ENCODE measurements around the gene IQCK. TPM values are rescaled to one million over a fixed set of nuclear protein-coding genes. Genes with fewer than 3 reads are reported as not detected.

Gene IQCK
- total and polyA plus RNA-seq, 5 donors = 5.1 to 8.3 (median 6.2) TPM

DNA sequence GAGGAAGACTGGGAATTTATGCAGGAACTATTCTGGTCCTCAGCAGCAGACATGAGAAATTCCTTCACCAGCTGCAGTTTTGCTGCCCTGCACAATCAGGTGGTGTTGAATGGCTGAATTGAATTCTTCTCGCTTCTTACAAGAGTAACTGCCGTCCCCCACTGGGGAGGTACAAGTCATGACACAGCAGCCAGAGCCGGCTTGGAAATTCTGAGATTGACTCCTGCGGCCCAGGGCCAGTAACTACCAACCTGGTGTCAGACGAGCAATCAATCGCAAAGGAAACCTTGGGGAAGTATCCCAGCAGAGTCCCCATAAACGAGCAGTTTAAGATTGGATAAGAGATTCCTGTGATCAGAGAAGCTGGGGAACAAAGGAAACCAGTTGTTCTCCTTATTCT is 30.8 kb upstream of the IQCK start:
- Histone ChIP-seq H3K9me3 (ENCODE audit: control insufficient read depth, low read length) (no peaks in the 10 kb centered on the region), H3K4me3 (ENCODE audit: low read length) (no peak overlapping the region), H3K27me3 (ENCODE audit: control insufficient read depth, insufficient read depth) (no peaks in the 10 kb centered on the region), H3K27ac (ENCODE audit: low read length) (no peak overlapping the region), H3K4me1 (ENCODE audit: control insufficient read depth, insufficient read depth, low read length) (peaks cover 4% of the 10 kb centered on the region)
- no peak for ATAC-seq
- DNase-seq = no peak
- 84% methylated on average over 7 of the region's 7 CpGs for WGBS
- intact Hi-C loops (cut with DNase I) = no loop called here

DNA sequence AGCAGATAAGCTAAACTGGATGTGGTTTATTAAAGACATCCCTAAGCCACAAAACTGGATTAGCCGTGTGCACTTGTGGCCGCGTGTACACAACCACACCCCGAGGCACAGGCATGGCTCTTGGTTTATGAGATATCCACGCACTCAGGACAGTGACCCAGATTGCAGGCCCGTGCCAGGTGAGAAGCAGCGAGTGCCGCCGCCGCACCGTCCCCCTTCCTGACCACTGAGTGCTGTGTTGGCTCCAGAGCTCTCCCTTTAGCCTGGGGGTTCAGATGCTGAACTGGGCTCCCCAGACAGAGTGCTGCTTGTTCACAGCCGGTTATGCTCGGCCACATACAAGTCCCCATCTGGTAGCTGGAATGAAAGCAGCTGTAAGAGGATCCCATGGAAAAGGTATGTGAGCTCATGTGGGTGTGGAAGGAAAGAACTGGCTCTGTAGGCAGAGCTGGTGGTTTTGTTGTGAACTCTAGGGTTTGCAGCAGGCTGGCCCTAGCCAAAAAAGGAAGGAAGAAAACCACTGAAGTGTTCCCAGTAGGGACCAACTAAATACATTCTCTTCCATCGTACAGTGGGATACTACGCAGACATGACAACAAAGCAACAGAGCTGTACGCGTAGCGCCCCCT is 29.6 kb upstream of the IQCK start:
- ATAC-seq = no peak
- intact Hi-C loops (cut with DNase I) = no loop called here

DNA sequence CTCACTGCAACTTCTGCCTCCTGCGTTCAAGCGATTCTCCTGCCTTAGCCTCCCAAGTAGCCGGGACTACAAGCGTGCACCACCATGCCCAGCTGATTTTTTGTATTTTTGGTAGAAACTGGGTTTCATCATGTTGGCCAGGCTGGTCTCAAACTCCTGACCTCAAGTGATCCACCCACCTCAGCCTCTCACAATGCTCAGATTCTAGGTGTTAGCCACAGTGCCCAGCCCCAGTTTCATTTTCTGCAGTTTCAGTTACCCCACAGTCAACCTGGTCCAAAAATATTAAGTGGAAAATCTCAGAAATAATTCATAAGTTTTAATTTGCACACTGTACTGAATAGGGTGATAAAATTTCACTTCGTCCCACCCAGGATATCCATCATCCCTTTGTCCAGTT is 28.7 kb upstream of the IQCK start:
- ATAC-seq (no peak), DNase-seq (no peak)
- WGBS = 97% methylated on average over 5 of the region's 5 CpGs
- Histone ChIP-seq H3K27me3 (ENCODE audit: control insufficient read depth, insufficient read depth) (no peaks in the 10 kb centered on the region), H3K27ac (ENCODE audit: low read length) (no peak overlapping the region), H3K4me3 (ENCODE audit: low read length) (no peak overlapping the region), H3K9me3 (ENCODE audit: control insufficient read depth, low read length) (no peaks in the 10 kb centered on the region), H3K4me1 (ENCODE audit: control insufficient read depth, insufficient read depth, low read length) (peaks cover 4% of the 10 kb centered on the region)
- intact Hi-C loops (cut with DNase I) = no loop called here

More for the DNA sequence above, 29.6 kb upstream of the IQCK start:
- H3K4me1 ChIP-seq (ENCODE audit: control insufficient read depth, insufficient read depth, low read length) = peaks cover 4% of the 10 kb centered on the region
- no peaks in the 10 kb centered on the region for H3K27me3 ChIP-seq (ENCODE audit: control insufficient read depth, insufficient read depth)
- no peaks in the 10 kb centered on the region for H3K9me3 ChIP-seq (ENCODE audit: control insufficient read depth, low read length)
- H3K27ac ChIP-seq (ENCODE audit: low read length) = no peak overlapping the region
- H3K4me3 ChIP-seq (ENCODE audit: low read length) = no peak overlapping the region
- WGBS = 93% methylated on average over 18 of the region's 18 CpGs
- no peak for DNase-seq

- Histone ChIP-seq H3K27me3 (ENCODE audit: control insufficient read depth, insufficient read depth) (no peaks in the 10 kb centered on the region), H3K27ac (ENCODE audit: low read length) (no peak overlapping the region), H3K4me3 (ENCODE audit: low read length) (no peak overlapping the region), H3K4me1 (ENCODE audit: control insufficient read depth, insufficient read depth, low read length) (peaks cover 4% of the 10 kb centered on the region), H3K9me3 (ENCODE audit: control insufficient read depth, low read length) (no peaks in the 10 kb centered on the region)
- intact Hi-C loops (cut with DNase I) = loop anchor here in 1 of 4 donors (10.0 kb wide), 1 partner anchor 45 kb away; no protein-coding TSS in a partner anchor
- WGBS = 60% methylated on average over 4 of the region's 4 CpGs
- DNase-seq = peak in 1 of 3 donors; percentile 64
- peak; percentile 54 to 70 for ATAC-seq
Observed at GRCh38 chr16:19690196-19690595, 27.9 kb upstream of the IQCK start.

DNA sequence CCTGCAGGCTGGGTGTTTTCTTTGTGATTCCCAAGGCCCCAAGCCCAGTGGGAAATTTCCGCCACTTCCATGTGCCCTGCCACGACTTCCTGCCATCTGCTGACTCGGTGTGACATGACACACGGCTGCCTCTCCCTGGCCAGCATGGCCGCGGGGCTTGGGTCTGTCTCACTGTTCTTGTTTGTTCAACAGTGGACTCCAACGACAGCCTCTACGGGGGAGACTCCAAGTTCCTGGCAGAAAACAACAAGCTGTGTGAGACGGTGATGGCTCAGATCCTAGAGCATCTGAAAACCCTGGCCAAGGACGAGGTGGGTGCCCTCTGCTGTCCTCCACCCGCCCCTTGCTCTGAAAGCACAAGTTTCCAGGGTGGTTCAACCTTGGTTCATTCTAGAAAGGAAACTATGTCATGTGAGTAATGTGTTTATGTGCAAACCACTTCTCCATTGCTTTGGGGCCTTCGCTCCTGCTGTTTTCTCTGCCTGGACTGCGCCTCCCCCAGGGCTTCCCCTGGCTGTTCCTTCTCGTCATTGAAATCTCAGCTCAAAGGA is 26.8 kb upstream of the IQCK start:
- intact Hi-C loops (cut with DNase I) = loop anchor here in 1 of 4 donors (10.0 kb wide), 1 partner anchor 46 kb away; no protein-coding TSS in a partner anchor
- Histone ChIP-seq H3K27me3 (ENCODE audit: control insufficient read depth, insufficient read depth) (no peaks in the 10 kb centered on the region), H3K4me1 (ENCODE audit: control insufficient read depth, insufficient read depth, low read length) (peaks cover 9% of the 10 kb centered on the region), H3K27ac (ENCODE audit: low read length) (peak overlapping the region; percentile 7), H3K4me3 (ENCODE audit: low read length) (no peak overlapping the region), H3K9me3 (ENCODE audit: control insufficient read depth, low read length) (no peaks in the 10 kb centered on the region)
- ATAC-seq (peak; percentile 10 to 52), DNase-seq (peak in 1 of 3 donors; percentile 67)
- 60% methylated on average over 14 of the region's 14 CpGs for WGBS

DNA sequence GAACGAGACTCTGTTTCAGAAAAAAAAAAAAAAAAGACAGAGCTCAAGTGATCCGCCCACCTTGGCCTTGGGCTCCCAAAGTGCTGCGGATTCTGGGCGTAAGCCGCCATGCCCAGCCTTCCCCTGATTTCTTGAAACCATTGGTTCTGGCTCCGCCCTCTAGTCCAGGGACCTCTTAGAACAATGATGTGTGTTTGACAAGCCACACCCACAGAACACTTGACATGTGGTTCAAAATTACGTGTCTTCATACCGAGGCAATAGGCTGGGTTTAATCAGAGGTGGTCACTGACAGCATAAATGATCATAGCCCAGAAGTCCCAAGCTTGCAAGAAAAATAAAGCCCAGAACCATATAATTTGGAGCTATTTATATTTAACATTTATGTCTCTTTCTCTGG is 23.1 kb upstream of the IQCK start:
- WGBS = 89% methylated on average over 8 of the region's 8 CpGs
- no peak for ATAC-seq
- no peak for DNase-seq
- Histone ChIP-seq H3K4me1 (ENCODE audit: control insufficient read depth, insufficient read depth, low read length) (peaks cover 22% of the 10 kb centered on the region), H3K4me3 (ENCODE audit: low read length) (no peak overlapping the region), H3K27me3 (ENCODE audit: control insufficient read depth, insufficient read depth) (no peaks in the 10 kb centered on the region), H3K27ac (ENCODE audit: low read length) (no peak overlapping the region), H3K9me3 (ENCODE audit: control insufficient read depth, low read length) (no peaks in the 10 kb centered on the region)
- intact Hi-C loops (cut with DNase I) = loop anchor here in 1 of 4 donors (10.0 kb wide), 1 partner anchor 50 kb away; no protein-coding TSS in a partner anchor

DNA sequence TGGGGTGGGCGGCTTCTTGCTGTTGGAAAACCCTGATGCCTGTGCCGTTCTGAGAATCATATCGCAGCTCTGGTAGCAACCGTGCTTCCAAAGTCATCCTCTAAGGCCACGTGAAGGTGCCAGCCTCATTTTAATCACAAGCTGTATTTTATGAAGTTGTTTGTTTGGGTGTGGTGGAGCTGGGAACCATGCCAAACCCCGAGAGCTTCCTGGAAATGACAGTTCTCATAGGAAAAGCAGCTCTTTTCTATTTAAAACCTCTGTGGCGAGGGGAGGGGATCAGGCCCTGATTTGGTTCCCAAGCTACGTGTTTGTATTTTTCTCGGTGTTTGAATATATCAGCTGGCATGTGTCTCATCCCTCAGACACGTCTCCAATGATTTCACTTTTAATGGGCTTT is 21.7 kb upstream of the IQCK start:
- no peak overlapping the region for H3K4me3 ChIP-seq (ENCODE audit: low read length)
- peaks cover 18% of the 10 kb centered on the region for H3K4me1 ChIP-seq (ENCODE audit: control insufficient read depth, insufficient read depth, low read length)
- no peaks in the 10 kb centered on the region for H3K27me3 ChIP-seq (ENCODE audit: control insufficient read depth, insufficient read depth)
- no peaks in the 10 kb centered on the region for H3K9me3 ChIP-seq (ENCODE audit: control insufficient read depth, low read length)
- 3% methylated on average over 10 of the region's 10 CpGs for WGBS
- ATAC-seq (peak; percentile 66 to 73), DNase-seq (peak; percentile 83 to 90 (median 84))
- peak overlapping the region; percentile 98 for H3K27ac ChIP-seq (ENCODE audit: low read length)
- intact Hi-C loops (cut with DNase I) = loop anchor here in 1 of 4 donors (10.0 kb wide), 1 partner anchor 52 kb away; no protein-coding TSS in a partner anchor

DNA sequence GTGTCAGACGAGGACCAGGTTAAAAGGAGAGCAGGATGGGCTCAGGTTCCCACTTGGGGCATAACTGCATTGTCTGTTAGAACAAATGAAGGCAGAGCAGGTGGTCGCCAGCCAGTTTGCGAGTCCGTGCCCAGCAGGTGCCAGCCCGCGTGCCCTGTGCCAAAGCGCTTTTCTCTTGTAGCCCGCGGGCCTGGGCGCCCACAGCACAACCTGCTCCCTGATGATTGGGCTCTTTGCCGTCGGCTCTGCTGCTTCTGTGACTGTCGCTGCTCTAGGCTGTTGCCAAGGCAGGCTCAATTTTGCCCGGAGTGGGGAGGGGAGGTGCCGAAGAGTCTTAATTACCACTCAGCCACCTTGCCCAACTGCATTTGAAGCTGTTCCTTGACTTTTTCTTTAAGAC is 21.1 kb upstream of the IQCK start:
- ATAC-seq (peak in 1 of 2 donors; percentile 13), DNase-seq (peak in 1 of 3 donors; percentile 65)
- H3K4me1 ChIP-seq (ENCODE audit: control insufficient read depth, insufficient read depth, low read length) = peaks cover 18% of the 10 kb centered on the region
- H3K27ac ChIP-seq (ENCODE audit: low read length) = peak overlapping the region; percentile 84
- no peaks in the 10 kb centered on the region for H3K27me3 ChIP-seq (ENCODE audit: control insufficient read depth, insufficient read depth)
- WGBS = 80% methylated on average over 15 of the region's 15 CpGs
- H3K4me3 ChIP-seq (ENCODE audit: low read length) = no peak overlapping the region
- intact Hi-C loops (cut with DNase I) = loop anchor here in 1 of 4 donors (10.0 kb wide), 1 partner anchor 52 kb away; no protein-coding TSS in a partner anchor
- H3K9me3 ChIP-seq (ENCODE audit: control insufficient read depth, low read length) = no peaks in the 10 kb centered on the region

- intact Hi-C loops (cut with DNase I) = loop anchor here in 1 of 4 donors (10.0 kb wide), 1 partner anchor 53 kb away; no protein-coding TSS in a partner anchor
- 69% methylated on average over 8 of the region's 8 CpGs for WGBS
- Histone ChIP-seq H3K4me3 (ENCODE audit: low read length) (no peak overlapping the region), H3K4me1 (ENCODE audit: control insufficient read depth, insufficient read depth, low read length) (peaks cover 18% of the 10 kb centered on the region), H3K27ac (ENCODE audit: low read length) (peak overlapping the region; percentile 22), H3K27me3 (ENCODE audit: control insufficient read depth, insufficient read depth) (no peaks in the 10 kb centered on the region), H3K9me3 (ENCODE audit: control insufficient read depth, low read length) (no peaks in the 10 kb centered on the region)
- DNase-seq (no peak), ATAC-seq (peak in 1 of 2 donors; percentile 9)
Observed at GRCh38 chr16:19697756-19698318, 20.2 kb upstream of the IQCK start.

GRCh38 chr16:19698480-19699465 is 19.3 kb upstream of the IQCK start:
- Histone ChIP-seq H3K9me3 (ENCODE audit: control insufficient read depth, low read length) (no peaks in the 10 kb centered on the region), H3K4me1 (ENCODE audit: control insufficient read depth, insufficient read depth, low read length) (peaks cover 18% of the 10 kb centered on the region), H3K27ac (ENCODE audit: low read length) (no peak overlapping the region), H3K4me3 (ENCODE audit: low read length) (no peak overlapping the region), H3K27me3 (ENCODE audit: control insufficient read depth, insufficient read depth) (no peaks in the 10 kb centered on the region)
- ATAC-seq (no peak), DNase-seq (no peak)
- 77% methylated on average over 19 of the region's 19 CpGs for WGBS
- intact Hi-C loops (cut with DNase I) = loop anchor here in 1 of 4 donors (10.0 kb wide), 1 partner anchor 54 kb away; no protein-coding TSS in a partner anchor

Measured in right cardiac atrium (tissue), 5 donors.